Stimulated activated CD8-positive, alpha-beta memory T cell treated with anti-CD3 and anti-CD28 coated beads, Interleukin-4, amount 100 ng/mL, for 24 hours (primary cell): ENCODE results near the gene SERF1B.
"Not testable (repeated sequence)": the region's sequence is repeated elsewhere in the genome, so short reads cannot be mapped to it uniquely, and the experiment has no call there.

Experiments used
- DNase-seq: peaks from one replicate; pipeline ENCODE4 v3.0.0-alpha.2; 2020; ENCODE audit warnings: low read depth

SERF1B gene

GRCh38 chr5:70025106-70025844, at the start of gene SERF1B:
Gene SERF1B, plus strand, starts transcription at chr5:70025251. Its CDS starts 201 bp downstream, at chr5:70025452.
- DNase-seq: not testable (repeated sequence)

GRCh38 chr5:69991713-69992112, 33.3 kb upstream of the SERF1B start:
- not testable (repeated sequence) for DNase-seq

- DNase-seq: not testable (repeated sequence)
Observed at GRCh38 chr5:69995535-69995934, 29.5 kb upstream of the SERF1B start.

- not testable (repeated sequence) for DNase-seq
Observed at GRCh38 chr5:70020660-70021059, 4.4 kb upstream of the SERF1B start.

GRCh38 chr5:70025845-70026145, 744 bp downstream of the SERF1B start:
- DNase-seq: not testable (repeated sequence)

GRCh38 chr5:70031204-70031603, 6.2 kb downstream of the SERF1B start:
- not testable (repeated sequence) for DNase-seq

- DNase-seq: not testable (repeated sequence)
Observed at GRCh38 chr5:70041411-70041810, 16.4 kb downstream of the SERF1B start.

GRCh38 chr5:70049790-70050142, 24.7 kb downstream of the SERF1B start:
- not testable (repeated sequence) for DNase-seq

- DNase-seq: not testable (repeated sequence)
Observed at GRCh38 chr5:70056289-70056942, 31.4 kb downstream of the SERF1B start.

- not testable (repeated sequence) for DNase-seq
Observed at GRCh38 chr5:70057140-70057539, 32.1 kb downstream of the SERF1B start.

- DNase-seq: not testable (repeated sequence)
Observed at GRCh38 chr5:70077632-70078031, 52.6 kb downstream of the SERF1B start.

GRCh38 chr5:70088907-70089464, 63.9 kb downstream of the SERF1B start:
- not testable (repeated sequence) for DNase-seq

- not testable (repeated sequence) for DNase-seq
Observed at GRCh38 chr5:70091776-70092175, 66.7 kb downstream of the SERF1B start.
